ENCODE data around the gene KRT6C.

KRT6C gene

GRCh38 chr12:52497975-52498374, 24.4 kb upstream of the KRT6C start:
- no peak for ATAC-seq
- TF ChIP-seq RARB (CRISPR knock-in tag; IDR thresholded peaks at IDR 0.05) (no peak), CSDC2 (CRISPR knock-in tag; IDR thresholded peaks at IDR 0.05) (no peak), ZNF8 (CRISPR knock-in tag; IDR thresholded peaks at IDR 0.05) (no peak), ESRRG (CRISPR knock-in tag; IDR thresholded peaks at IDR 0.05) (no peak), ZC3H10 (CRISPR knock-in tag; IDR thresholded peaks at IDR 0.05) (no peak)
- TF ChIP-seq, protein P1, sequence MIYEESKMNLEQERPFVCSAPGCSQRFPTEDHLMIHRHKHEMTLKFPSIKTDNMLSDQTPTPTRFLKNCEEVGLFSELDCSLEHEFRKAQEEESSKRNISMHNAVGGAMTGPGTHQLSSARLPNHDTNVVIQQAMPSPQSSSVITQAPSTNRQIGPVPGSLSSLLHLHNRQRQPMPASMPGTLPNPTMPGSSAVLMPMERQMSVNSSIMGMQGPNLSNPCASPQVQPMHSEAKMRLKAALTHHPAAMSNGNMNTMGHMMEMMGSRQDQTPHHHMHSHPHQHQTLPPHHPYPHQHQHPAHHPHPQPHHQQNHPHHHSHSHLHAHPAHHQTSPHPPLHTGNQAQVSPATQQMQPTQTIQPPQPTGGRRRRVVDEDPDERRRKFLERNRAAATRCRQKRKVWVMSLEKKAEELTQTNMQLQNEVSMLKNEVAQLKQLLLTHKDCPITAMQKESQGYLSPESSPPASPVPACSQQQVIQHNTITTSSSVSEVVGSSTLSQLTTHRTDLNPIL (CRISPR knock-in tag; IDR thresholded peaks at IDR 0.05; ENCODE audit: low read depth): no peak

DNA sequence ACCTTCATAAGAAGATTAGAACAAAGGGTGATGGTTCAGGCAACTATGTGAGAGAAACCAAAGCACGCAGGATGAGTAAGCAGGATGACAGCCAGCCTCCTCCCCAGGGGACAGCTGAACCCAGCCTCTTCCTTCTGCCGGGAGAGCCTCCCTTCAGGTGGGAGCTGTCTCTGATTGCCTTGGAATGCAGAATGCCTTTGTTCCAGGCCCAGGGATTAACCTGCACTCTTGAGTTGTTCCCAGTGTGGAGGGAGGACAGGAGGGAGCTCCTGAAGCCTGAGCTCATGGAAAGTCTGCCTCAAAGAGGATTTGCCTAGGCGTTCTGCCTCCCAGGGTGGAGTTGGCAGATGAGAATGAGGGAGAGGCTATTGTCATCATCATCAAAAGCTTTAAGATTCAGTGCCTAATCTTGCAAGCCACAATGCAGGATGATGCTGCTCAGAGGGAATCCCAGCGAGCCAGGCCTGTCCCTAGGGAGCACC, 23.0 kb upstream of the KRT6C start:
- TF ChIP-seq ZNF565 (CRISPR knock-in tag; conservative IDR thresholded peaks at IDR 0.05; ENCODE audit: low read depth): no peak
- no peak for TF ChIP-seq ZC3H10 (CRISPR knock-in tag; IDR thresholded peaks at IDR 0.05)
- TF ChIP-seq, protein P2, sequence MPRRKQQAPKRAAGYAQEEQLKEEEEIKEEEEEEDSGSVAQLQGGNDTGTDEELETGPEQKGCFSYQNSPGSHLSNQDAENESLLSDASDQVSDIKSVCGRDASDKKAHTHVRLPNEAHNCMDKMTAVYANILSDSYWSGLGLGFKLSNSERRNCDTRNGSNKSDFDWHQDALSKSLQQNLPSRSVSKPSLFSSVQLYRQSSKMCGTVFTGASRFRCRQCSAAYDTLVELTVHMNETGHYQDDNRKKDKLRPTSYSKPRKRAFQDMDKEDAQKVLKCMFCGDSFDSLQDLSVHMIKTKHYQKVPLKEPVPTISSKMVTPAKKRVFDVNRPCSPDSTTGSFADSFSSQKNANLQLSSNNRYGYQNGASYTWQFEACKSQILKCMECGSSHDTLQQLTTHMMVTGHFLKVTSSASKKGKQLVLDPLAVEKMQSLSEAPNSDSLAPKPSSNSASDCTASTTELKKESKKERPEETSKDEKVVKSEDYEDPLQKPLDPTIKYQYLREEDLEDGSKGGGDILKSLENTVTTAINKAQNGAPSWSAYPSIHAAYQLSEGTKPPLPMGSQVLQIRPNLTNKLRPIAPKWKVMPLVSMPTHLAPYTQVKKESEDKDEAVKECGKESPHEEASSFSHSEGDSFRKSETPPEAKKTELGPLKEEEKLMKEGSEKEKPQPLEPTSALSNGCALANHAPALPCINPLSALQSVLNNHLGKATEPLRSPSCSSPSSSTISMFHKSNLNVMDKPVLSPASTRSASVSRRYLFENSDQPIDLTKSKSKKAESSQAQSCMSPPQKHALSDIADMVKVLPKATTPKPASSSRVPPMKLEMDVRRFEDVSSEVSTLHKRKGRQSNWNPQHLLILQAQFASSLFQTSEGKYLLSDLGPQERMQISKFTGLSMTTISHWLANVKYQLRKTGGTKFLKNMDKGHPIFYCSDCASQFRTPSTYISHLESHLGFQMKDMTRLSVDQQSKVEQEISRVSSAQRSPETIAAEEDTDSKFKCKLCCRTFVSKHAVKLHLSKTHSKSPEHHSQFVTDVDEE (CRISPR knock-in tag; IDR thresholded peaks at IDR 0.05): no peak
- TF ChIP-seq PATZ1 (CRISPR knock-in tag; IDR thresholded peaks at IDR 0.05; ENCODE audit: borderline replicate concordance): no peak
- TF ChIP-seq CSRNP3 (CRISPR knock-in tag; IDR thresholded peaks at IDR 0.05): no peak
- TF ChIP-seq SNAI2 (CRISPR knock-in tag; IDR thresholded peaks at IDR 0.05): no peak
- TF ChIP-seq, protein P1 (CRISPR knock-in tag; IDR thresholded peaks at IDR 0.05; ENCODE audit: low read depth): no peak
- no peak for TF ChIP-seq ZNF8 (CRISPR knock-in tag; IDR thresholded peaks at IDR 0.05)
- TF ChIP-seq ZNF70 (CRISPR knock-in tag; IDR thresholded peaks at IDR 0.05): no peak
- TF ChIP-seq PPARA (CRISPR knock-in tag; IDR thresholded peaks at IDR 0.05; ENCODE audit: borderline replicate concordance): no peak
- no peak for TF ChIP-seq ARNTL (CRISPR knock-in tag; IDR thresholded peaks at IDR 0.05; ENCODE audit: borderline replicate concordance, low read depth)
- TF ChIP-seq RARB (CRISPR knock-in tag; IDR thresholded peaks at IDR 0.05): no peak
- TF ChIP-seq BACH2 (CRISPR knock-in tag; IDR thresholded peaks at IDR 0.05; ENCODE audit: borderline replicate concordance): no peak
- TF ChIP-seq, protein P3, sequence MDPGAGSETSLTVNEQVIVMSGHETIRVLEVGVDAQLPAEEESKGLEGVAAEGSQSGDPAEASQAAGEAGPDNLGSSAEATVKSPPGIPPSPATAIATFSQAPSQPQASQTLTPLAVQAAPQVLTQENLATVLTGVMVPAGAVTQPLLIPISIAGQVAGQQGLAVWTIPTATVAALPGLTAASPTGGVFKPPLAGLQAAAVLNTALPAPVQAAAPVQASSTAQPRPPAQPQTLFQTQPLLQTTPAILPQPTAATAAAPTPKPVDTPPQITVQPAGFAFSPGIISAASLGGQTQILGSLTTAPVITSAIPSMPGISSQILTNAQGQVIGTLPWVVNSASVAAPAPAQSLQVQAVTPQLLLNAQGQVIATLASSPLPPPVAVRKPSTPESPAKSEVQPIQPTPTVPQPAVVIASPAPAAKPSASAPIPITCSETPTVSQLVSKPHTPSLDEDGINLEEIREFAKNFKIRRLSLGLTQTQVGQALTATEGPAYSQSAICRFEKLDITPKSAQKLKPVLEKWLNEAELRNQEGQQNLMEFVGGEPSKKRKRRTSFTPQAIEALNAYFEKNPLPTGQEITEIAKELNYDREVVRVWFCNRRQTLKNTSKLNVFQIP (CRISPR knock-in tag; IDR thresholded peaks at IDR 0.05; ENCODE audit: borderline replicate concordance, low read depth): no peak
- no peak for TF ChIP-seq GLIS3 (CRISPR knock-in tag; IDR thresholded peaks at IDR 0.05)
- no peak for TF ChIP-seq TCF4 (CRISPR knock-in tag; IDR thresholded peaks at IDR 0.05; ENCODE audit: borderline replicate concordance)
- TF ChIP-seq OSR1 (CRISPR knock-in tag; IDR thresholded peaks at IDR 0.05): no peak
- TF ChIP-seq ZFP3 (CRISPR knock-in tag; IDR thresholded peaks at IDR 0.05): no peak
- no peak for TF ChIP-seq CSDC2 (CRISPR knock-in tag; IDR thresholded peaks at IDR 0.05)
- no peak for TF ChIP-seq TOX (CRISPR knock-in tag; IDR thresholded peaks at IDR 0.05; ENCODE audit: borderline replicate concordance)
- ATAC-seq: no peak
